Tibial nerve (tissue), 4 donors: Measurements from ENCODE around the gene TBC1D22A. TPM values are rescaled to one million over a fixed set of nuclear protein-coding genes. Genes with fewer than 3 reads are reported as not detected.

Experiments used
- DNase-seq, 2 donors: peaks; one replicate each; pipeline ENCODE4 v3.0.0-alpha.2; 2019; ENCODE audit warnings: low spot score in 2 of 2
- H3K27ac ChIP-seq, 4 donors: fragments of 200-600 bp; sonication (generic) in 3 of 4; one replicate each; pipeline ENCODE4 v1.5.1; 2017 to 2019; ENCODE audit warnings: mild to moderate bottlenecking in 1 of 4
- H3K27me3 ChIP-seq, 2 donors: fragments of 200-600 bp; sonication (generic) in 1 of 2; one replicate each; pipeline versions ENCODE4 v1.5.1 to v1.6.0; 2017 to 2019
- H3K36me3 ChIP-seq, 3 donors: fragments of 200-600 bp; sonication (generic); one replicate each; pipeline ENCODE4 v1.5.1; 2018 to 2019
- H3K4me1 ChIP-seq, 4 donors: fragments of 200-600 bp; sonication (generic) in 3 of 4; one replicate each; pipeline ENCODE4 v1.5.1; 2017 to 2019
- H3K4me3 ChIP-seq, 4 donors: fragments of 200-600 bp; sonication (generic) in 3 of 4; one replicate each; pipeline ENCODE4 v1.5.1; 2017 to 2019; ENCODE audit warnings: mild to moderate bottlenecking in 1 of 4, moderate library complexity in 1 of 4
- H3K9me3 ChIP-seq, 4 donors: fragments of 200-600 bp; sonication (generic) in 3 of 4; one replicate each; pipeline ENCODE4 v1.5.1; 2017 to 2019
- EP300 ChIP-seq, 2 donors: sonication (generic); formaldehyde crosslinking; IDR thresholded peaks; one replicate each; pipeline ENCODE4 v1.6.1; 2017; ENCODE audit warnings: antibody characterized with exemption in 2 of 2, mild to moderate bottlenecking in 1 of 2
- POLR2A ChIP-seq, 2 donors: fragments of 450-650 bp; IDR thresholded peaks; one replicate each; pipeline ENCODE4 v1.6.1; 2017; ENCODE audit warnings: antibody characterized with exemption in 2 of 2, mild to moderate bottlenecking in 2 of 2, moderate library complexity in 2 of 2
- WGBS, 2 donors: methylation state at CpG; one replicate each; pipeline ENCODE4 v1.1.5; 2018; 5-methylcytosine and 5-hydroxymethylcytosine counted together
- total RNA-seq, 4 donors: library from RNA; depleted of rRNA; stranded (reverse); fragments of >200 nt; gene quantifications; one replicate each; pipeline ENCODE4 v1.1.0, GENCODE V29; 2016
- TF ChIP-seq, protein P1 (sequence below), 5 experiments: fragments of 200-600 bp in 3 of 5; fragments of 450-650 bp in 2 of 5; sonication (generic) in 3 of 5; IDR thresholded peaks; one replicate each; pipeline ENCODE4 v1.5.1; 2016 to 2019; ENCODE audit warnings: antibody characterized with exemption in 5 of 5, mild to moderate bottlenecking in 3 of 5, moderate library complexity in 2 of 5

The TBC1D22A gene
- total RNA-seq, 4 donors from 2014 or later, result 27.3 to 35.4 (median 29.3) TPM

DNA sequence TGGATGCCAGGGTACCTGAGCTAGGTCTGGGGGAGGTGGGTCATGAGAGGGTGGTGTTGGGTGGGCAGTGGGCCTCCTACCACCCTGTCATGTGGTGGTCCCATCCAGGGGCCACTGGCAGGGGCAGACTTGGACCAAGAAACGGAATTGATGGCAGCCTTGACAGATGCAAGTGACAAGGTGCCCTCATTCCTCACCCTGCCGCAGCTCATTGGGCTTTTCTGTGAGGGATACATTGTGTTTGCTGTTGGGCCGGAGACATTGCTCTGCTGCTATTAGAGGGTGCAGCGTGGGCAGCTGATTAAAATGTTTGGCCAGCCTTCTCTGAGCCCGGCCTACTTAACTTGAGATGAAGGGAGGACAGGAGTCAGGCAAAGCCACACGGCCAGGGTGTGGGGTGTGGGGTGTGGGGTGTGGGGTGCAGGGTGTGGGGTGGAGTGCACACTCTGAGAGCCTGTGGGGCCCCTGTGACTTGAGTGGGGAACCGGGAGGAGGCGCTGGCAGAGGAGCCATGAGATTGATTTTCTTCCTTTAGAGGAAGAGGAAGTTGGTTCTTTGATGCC lies 351.5 kb downstream of the TBC1D22A start:
- Histone ChIP-seq H3K9me3 (no peaks in the 10 kb centered on the region), H3K4me1 (no peaks in the 10 kb centered on the region), H3K27ac (no peak overlapping the region), H3K36me3 (peaks cover 0 to 39% (median 6%) of the 10 kb centered on the region in 3 donors), H3K27me3 (no peaks in the 10 kb centered on the region), H3K4me3 (no peak overlapping the region)
- DNase-seq, result no peak
- TF ChIP-seq POLR2A (IDR thresholded peaks at IDR 0.05), result no peak
- TF ChIP-seq, protein P1, sequence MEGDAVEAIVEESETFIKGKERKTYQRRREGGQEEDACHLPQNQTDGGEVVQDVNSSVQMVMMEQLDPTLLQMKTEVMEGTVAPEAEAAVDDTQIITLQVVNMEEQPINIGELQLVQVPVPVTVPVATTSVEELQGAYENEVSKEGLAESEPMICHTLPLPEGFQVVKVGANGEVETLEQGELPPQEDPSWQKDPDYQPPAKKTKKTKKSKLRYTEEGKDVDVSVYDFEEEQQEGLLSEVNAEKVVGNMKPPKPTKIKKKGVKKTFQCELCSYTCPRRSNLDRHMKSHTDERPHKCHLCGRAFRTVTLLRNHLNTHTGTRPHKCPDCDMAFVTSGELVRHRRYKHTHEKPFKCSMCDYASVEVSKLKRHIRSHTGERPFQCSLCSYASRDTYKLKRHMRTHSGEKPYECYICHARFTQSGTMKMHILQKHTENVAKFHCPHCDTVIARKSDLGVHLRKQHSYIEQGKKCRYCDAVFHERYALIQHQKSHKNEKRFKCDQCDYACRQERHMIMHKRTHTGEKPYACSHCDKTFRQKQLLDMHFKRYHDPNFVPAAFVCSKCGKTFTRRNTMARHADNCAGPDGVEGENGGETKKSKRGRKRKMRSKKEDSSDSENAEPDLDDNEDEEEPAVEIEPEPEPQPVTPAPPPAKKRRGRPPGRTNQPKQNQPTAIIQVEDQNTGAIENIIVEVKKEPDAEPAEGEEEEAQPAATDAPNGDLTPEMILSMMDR (IDR thresholded peaks at IDR 0.05), result no peak
- TF ChIP-seq EP300 (IDR thresholded peaks at IDR 0.05), result no peak
- WGBS, 2 donors, result 81% methylated on average over 8 of the region's 8 CpGs

DNA sequence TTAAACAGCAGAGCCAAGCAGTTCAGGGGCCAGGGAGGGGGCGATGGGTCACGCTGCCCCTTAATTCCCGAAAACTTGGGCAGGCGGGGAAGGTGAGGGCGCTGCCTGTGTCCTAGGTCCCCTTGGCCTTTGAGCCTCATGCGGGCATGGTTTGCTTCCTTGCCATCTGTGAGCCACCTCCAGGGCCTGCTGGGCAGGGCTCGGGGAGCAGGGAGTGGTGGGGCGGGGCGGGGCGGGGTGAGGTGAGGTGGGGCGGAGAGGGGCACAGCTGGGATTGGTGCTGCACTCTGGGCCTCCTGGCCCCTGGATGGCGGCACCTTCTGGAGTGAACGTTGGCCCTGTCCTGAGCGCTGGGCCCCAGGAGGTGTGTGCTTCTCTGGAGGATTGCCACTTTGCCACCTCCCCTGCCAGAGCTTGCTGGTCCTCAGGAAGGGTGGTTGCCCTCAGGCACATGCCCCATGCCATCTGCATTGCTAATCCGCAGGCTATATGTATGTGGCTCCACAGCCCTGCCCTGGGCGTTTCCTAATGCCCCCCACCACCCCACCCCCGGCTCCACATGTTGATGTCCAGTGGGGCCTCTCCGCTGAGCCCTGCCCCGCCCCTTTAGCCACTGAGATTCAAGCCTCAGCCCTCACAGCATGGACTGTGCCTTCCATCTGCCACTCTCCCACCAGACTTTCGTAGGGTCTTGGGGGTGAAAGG lies 352.5 kb downstream of the TBC1D22A start:
- Histone ChIP-seq H3K27ac (no peak overlapping the region), H3K36me3 (peaks cover 0 to 39% (median 6%) of the 10 kb centered on the region in 3 donors), H3K9me3 (no peaks in the 10 kb centered on the region), H3K27me3 (no peaks in the 10 kb centered on the region), H3K4me3 (no peak overlapping the region), H3K4me1 (no peaks in the 10 kb centered on the region)
- no peak for DNase-seq
- TF ChIP-seq EP300 (IDR thresholded peaks at IDR 0.05) (no peak), POLR2A (IDR thresholded peaks at IDR 0.05) (no peak)
- TF ChIP-seq, protein P1 (IDR thresholded peaks at IDR 0.05), result no peak
- 86 to 89% methylated on average over 17 to 19 of the region's 20 CpGs for WGBS, 2 donors

DNA sequence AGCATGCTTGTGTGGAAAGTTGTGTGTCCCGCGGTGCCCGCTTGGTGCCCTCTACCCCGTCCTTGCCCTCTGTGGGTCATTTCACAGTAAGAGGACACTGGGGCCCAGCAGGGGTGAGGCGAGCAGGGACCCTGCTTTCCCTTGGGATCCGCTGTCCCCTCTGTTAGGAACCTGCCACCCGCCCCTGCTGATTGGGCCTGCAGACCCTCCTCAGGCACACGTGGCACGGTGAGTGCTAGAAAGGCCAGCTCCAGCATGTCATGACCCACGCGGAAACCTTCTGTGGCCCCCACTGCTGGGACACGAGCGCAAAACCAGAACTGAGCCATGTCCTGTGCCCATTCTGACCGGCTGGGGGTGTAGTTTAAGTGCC lies 353.1 kb downstream of the TBC1D22A start:
- Histone ChIP-seq H3K36me3 (peaks cover 0 to 39% (median 6%) of the 10 kb centered on the region in 3 donors), H3K27ac (no peak overlapping the region), H3K27me3 (no peaks in the 10 kb centered on the region), H3K9me3 (no peaks in the 10 kb centered on the region), H3K4me1 (no peaks in the 10 kb centered on the region), H3K4me3 (no peak overlapping the region)
- no peak for DNase-seq
- TF ChIP-seq, protein P1 (IDR thresholded peaks at IDR 0.05), result no peak
- TF ChIP-seq EP300 (IDR thresholded peaks at IDR 0.05) (no peak), POLR2A (IDR thresholded peaks at IDR 0.05) (no peak)
- 84 to 94% methylated on average over 11 to 14 of the region's 14 CpGs for WGBS, 2 donors

DNA sequence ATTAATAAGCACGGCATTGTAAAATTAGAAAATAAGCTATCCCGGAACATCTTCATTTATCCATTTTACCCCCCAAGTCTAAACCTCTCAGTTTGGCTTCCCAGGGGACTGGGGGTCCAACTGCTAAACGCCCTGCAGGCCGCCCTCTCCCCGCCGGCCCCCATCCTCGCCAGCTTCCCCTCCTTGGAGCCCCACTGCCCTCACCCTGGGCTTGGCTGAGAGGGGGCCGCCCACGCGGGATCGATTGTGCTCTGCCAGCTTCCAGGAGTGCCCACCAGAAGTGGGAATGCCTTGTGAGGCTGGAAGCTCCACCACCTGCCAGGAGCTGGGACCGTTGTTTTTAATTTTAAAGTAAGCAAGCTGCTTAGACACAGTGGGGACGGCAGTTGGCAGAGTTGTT lies 353.5 kb downstream of the TBC1D22A start:
- 83 to 93% methylated on average over 13 of the region's 13 CpGs for WGBS, 2 donors
- Histone ChIP-seq H3K27me3 (no peaks in the 10 kb centered on the region), H3K4me1 (no peaks in the 10 kb centered on the region), H3K4me3 (no peak overlapping the region), H3K36me3 (peaks cover 0 to 39% (median 6%) of the 10 kb centered on the region in 3 donors), H3K27ac (no peak overlapping the region), H3K9me3 (no peaks in the 10 kb centered on the region)
- no peak for DNase-seq
- no peak for TF ChIP-seq POLR2A (IDR thresholded peaks at IDR 0.05)
- TF ChIP-seq, protein P1 (IDR thresholded peaks at IDR 0.05), result no peak
- TF ChIP-seq EP300 (IDR thresholded peaks at IDR 0.05), result no peak
